HG03066 (cell line): ENCODE data around the gene GPR37L1.

Source experiments
- ATAC-seq: cut with Tn5 transposase; IDR thresholded peaks from one replicate; pipeline ENCODE4 v1.9.1; 2021; ENCODE audit warnings: low read depth; ENCODE audit not compliant: unreplicated experiment

The GPR37L1 gene

GRCh38 chr1:202122639-202123335, at the start of gene GPR37L1:
Gene GPR37L1, plus strand, starts transcription at chr1:202122917. Its CDS starts 47 bp downstream, at chr1:202122964.
- no peak for ATAC-seq

GRCh38 chr1:202073206-202073605, 49.5 kb upstream of the GPR37L1 start:
- ATAC-seq: no peak

- no peak for ATAC-seq
Observed at GRCh38 chr1:202074985-202075384, 47.7 kb upstream of the GPR37L1 start.

- no peak for ATAC-seq
Observed at GRCh38 chr1:202075389-202075788, 47.3 kb upstream of the GPR37L1 start.

- no peak for ATAC-seq
Observed at GRCh38 chr1:202076050-202076511, 46.6 kb upstream of the GPR37L1 start.

GRCh38 chr1:202078241-202078640, 44.5 kb upstream of the GPR37L1 start:
- ATAC-seq: no peak

GRCh38 chr1:202081992-202082391, 40.7 kb upstream of the GPR37L1 start:
- no peak for ATAC-seq

GRCh38 chr1:202084791-202085681, 37.7 kb upstream of the GPR37L1 start:
- no peak for ATAC-seq

GRCh38 chr1:202085682-202086373, 36.9 kb upstream of the GPR37L1 start:
- no peak for ATAC-seq

- ATAC-seq: no peak
Observed at GRCh38 chr1:202086579-202087350, 36.0 kb upstream of the GPR37L1 start.

GRCh38 chr1:202088206-202088605, 34.5 kb upstream of the GPR37L1 start:
- ATAC-seq: no peak

GRCh38 chr1:202090994-202091393, 31.7 kb upstream of the GPR37L1 start:
- no peak for ATAC-seq

- ATAC-seq: no peak
Observed at GRCh38 chr1:202093858-202094257, 28.9 kb upstream of the GPR37L1 start.

GRCh38 chr1:202101184-202101583, 21.5 kb upstream of the GPR37L1 start:
- no peak for ATAC-seq

- ATAC-seq: no peak
Observed at GRCh38 chr1:202104073-202104472, 18.6 kb upstream of the GPR37L1 start.

GRCh38 chr1:202105571-202106339, 17.0 kb upstream of the GPR37L1 start:
- ATAC-seq: no peak

- no peak for ATAC-seq
Observed at GRCh38 chr1:202106340-202107254, 16.1 kb upstream of the GPR37L1 start.

GRCh38 chr1:202107321-202107761, 15.4 kb upstream of the GPR37L1 start:
- no peak for ATAC-seq
